HG02938 (cell line): ENCODE measurements around the gene TOLLIP.
"Not testable (repeated sequence)": the region's sequence is repeated elsewhere in the genome, so short reads cannot be mapped to it uniquely, and the experiment has no call there.

Experiments used
- ATAC-seq: cut with Tn5 transposase; IDR thresholded peaks from one replicate; pipeline ENCODE4 v1.9.1; 2021; ENCODE audit warnings: mild to moderate bottlenecking, moderate library complexity; ENCODE audit not compliant: unreplicated experiment

The TOLLIP gene

GRCh38 chr11:1267441-1268100, 41.9 kb downstream of the TOLLIP start:
- ATAC-seq, result no peak

GRCh38 chr11:1266976-1267375, 42.5 kb downstream of the TOLLIP start:
- ATAC-seq, result not testable (repeated sequence)

GRCh38 chr11:1265480-1265879, 44.0 kb downstream of the TOLLIP start:
- ATAC-seq, result not testable (repeated sequence)

GRCh38 chr11:1264444-1264843, 45.0 kb downstream of the TOLLIP start:
- not testable (repeated sequence) for ATAC-seq

- no peak for ATAC-seq
Measured at GRCh38 chr11:1263010-1263409, 46.4 kb downstream of the TOLLIP start.

- peak; percentile 56 for ATAC-seq
Measured at GRCh38 chr11:1262172-1263006, 47.0 kb downstream of the TOLLIP start.

GRCh38 chr11:1261241-1262071, 48.0 kb downstream of the TOLLIP start:
- ATAC-seq, result no peak

- no peak for ATAC-seq
Measured at GRCh38 chr11:1260620-1261019, 48.8 kb downstream of the TOLLIP start.

- ATAC-seq, result no peak
Measured at GRCh38 chr11:1260023-1260501, 49.4 kb downstream of the TOLLIP start.

GRCh38 chr11:1259561-1259960, 49.9 kb downstream of the TOLLIP start:
- no peak for ATAC-seq

GRCh38 chr11:1259076-1259461, 50.4 kb downstream of the TOLLIP start:
- ATAC-seq, result no peak

GRCh38 chr11:1258401-1259075, 50.9 kb downstream of the TOLLIP start:
- no peak for ATAC-seq

GRCh38 chr11:1257916-1258315, 51.5 kb downstream of the TOLLIP start:
- no peak for ATAC-seq

- no peak for ATAC-seq
Measured at GRCh38 chr11:1257366-1257765, 52.1 kb downstream of the TOLLIP start.

- ATAC-seq, result no peak
Measured at GRCh38 chr11:1256257-1257045, 53.0 kb downstream of the TOLLIP start.

- no peak for ATAC-seq
Measured at GRCh38 chr11:1255151-1255550, 54.3 kb downstream of the TOLLIP start.

GRCh38 chr11:1254733-1255132, 54.7 kb downstream of the TOLLIP start:
- no peak for ATAC-seq

- no peak for ATAC-seq
Measured at GRCh38 chr11:1254086-1254648, 55.3 kb downstream of the TOLLIP start.

- no peak for ATAC-seq
Measured at GRCh38 chr11:1253103-1253485, 56.3 kb downstream of the TOLLIP start.
